HCT116 (cell line): ENCODE measurements around the gene RIT2.

ENCODE experiments used
- CEBPB ChIP-seq: IDR thresholded peaks from 2 replicates; pipeline ENCODE4 v1.6.1; 2012; ENCODE audit warnings: low read depth
- TF ChIP-seq, protein P1 (sequence below), 3 experiments: fragments of 200-600 bp in 1 of 3; sonication (generic) in 1 of 3; IDR thresholded peaks in 2 of 3; conservative IDR thresholded peaks in 1 of 3; 2 replicates each; pipeline ENCODE4 v1.5.1; 2012 to 2017; ENCODE audit warnings: low read depth in 2 of 3, low read length in 2 of 3, antibody characterized with exemption in 1 of 3, borderline replicate concordance in 1 of 3, control low read depth in 1 of 3, mild to moderate bottlenecking in 1 of 3, mixed read lengths in 1 of 3, mixed run types in 1 of 3, moderate library complexity in 1 of 3; ENCODE audit not compliant: insufficient read depth in 1 of 3

DNA sequence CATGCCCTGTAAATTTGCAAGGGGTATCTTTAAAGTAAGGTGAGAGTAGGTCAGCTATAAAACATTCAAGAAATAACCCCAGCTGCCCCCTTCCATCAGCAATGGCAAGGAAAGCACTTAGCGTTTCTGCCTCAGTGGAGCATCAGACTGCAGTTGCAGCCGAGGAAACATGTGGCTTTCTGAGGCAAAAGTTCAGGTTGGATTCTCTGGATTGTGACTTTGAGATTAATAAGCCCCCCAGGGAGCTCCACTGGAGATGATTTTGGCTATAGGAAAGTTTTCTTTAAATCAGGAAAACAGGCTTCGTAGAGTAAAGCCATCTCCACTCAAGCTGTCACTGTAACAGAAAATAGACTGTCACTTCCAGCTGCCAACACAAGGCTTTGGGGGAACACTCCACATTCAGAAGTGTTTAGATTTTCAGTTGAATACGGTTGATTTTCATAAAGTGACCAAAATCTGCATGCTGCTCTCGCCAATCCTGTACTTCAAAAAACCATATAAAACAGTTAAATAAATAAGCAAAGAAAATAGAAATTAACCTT is 15.3 kb upstream of the RIT2 start:
- TF ChIP-seq, protein P1, sequence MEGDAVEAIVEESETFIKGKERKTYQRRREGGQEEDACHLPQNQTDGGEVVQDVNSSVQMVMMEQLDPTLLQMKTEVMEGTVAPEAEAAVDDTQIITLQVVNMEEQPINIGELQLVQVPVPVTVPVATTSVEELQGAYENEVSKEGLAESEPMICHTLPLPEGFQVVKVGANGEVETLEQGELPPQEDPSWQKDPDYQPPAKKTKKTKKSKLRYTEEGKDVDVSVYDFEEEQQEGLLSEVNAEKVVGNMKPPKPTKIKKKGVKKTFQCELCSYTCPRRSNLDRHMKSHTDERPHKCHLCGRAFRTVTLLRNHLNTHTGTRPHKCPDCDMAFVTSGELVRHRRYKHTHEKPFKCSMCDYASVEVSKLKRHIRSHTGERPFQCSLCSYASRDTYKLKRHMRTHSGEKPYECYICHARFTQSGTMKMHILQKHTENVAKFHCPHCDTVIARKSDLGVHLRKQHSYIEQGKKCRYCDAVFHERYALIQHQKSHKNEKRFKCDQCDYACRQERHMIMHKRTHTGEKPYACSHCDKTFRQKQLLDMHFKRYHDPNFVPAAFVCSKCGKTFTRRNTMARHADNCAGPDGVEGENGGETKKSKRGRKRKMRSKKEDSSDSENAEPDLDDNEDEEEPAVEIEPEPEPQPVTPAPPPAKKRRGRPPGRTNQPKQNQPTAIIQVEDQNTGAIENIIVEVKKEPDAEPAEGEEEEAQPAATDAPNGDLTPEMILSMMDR (IDR thresholded peaks at IDR 0.05 in 2 of 3, conservative IDR thresholded peaks at IDR 0.05 in 1 of 3; ENCODE audit: borderline replicate concordance in 1 of 3, insufficient read depth in 1 of 3, low read depth in 2 of 3, low read length in 2 of 3) = no peak
- TF ChIP-seq CEBPB = no peak
